ENCODE results near the gene NXPH4.

The NXPH4 gene

DNA sequence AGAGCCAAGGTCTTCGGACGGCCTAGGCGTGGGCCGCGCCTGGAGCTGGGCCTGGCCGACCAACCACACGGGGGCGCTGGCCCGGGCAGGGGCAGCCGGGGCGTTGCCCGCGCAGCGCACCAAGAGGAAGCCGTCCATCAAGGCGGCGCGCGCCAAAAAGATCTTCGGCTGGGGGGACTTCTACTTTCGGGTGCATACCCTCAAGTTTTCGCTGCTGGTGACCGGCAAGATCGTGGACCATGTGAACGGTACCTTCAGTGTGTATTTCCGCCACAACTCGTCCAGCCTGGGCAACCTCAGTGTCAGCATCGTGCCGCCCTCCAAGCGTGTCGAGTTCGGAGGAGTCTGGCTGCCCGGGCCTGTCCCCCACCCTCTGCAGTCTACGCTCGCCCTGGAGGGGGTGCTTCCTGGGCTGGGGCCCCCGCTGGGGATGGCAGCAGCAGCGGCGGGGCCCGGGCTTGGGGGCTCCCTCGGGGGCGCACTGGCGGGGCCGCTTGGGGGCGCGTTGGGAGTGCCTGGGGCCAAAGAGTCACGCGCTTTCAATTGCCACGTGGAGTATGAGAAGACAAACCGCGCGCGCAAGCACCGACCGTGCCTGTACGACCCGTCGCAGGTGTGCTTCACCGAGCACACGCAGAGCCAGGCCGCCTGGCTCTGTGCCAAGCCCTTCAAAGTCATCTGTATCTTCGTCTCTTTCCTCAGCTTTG, 8.5 kb downstream of the NXPH4 start:
- no peak overlapping the region for H2AFZ ChIP-seq
- H3K27me3 ChIP-seq (ENCODE audit: control insufficient read depth, insufficient read depth, low read length): peaks cover 9% of the 10 kb centered on the region
- H3K79me2 ChIP-seq: no peaks in the 10 kb centered on the region
- no peak overlapping the region for H3K27ac ChIP-seq
- no peaks in the 10 kb centered on the region for H3K36me3 ChIP-seq (ENCODE audit: control insufficient read depth, insufficient read depth, low read length)
- no peak overlapping the region for H3K4me3 ChIP-seq (ENCODE audit: low read depth, low read length)
- no peak overlapping the region for H3K9ac ChIP-seq
- H3K4me1 ChIP-seq: peaks cover 5% of the 10 kb centered on the region
- peak; percentile 45 for TF ChIP-seq CTCF (IDR thresholded peaks at IDR 0.05)
- no peaks in the 10 kb centered on the region for H3K9me3 ChIP-seq (ENCODE audit: control insufficient read depth, low read length)
- H3K4me2 ChIP-seq (ENCODE audit: low read length): no peak overlapping the region

GRCh38 chr12:57225680-57226210, 9.2 kb downstream of the NXPH4 start:
- no peak overlapping the region for H3K4me2 ChIP-seq (ENCODE audit: low read length)
- no peak overlapping the region for H3K4me3 ChIP-seq (ENCODE audit: low read depth, low read length)
- peaks cover 9% of the 10 kb centered on the region for H3K4me1 ChIP-seq
- H3K36me3 ChIP-seq (ENCODE audit: control insufficient read depth, insufficient read depth, low read length): no peaks in the 10 kb centered on the region
- no peak overlapping the region for H3K27ac ChIP-seq
- no peak overlapping the region for H3K9ac ChIP-seq
- no peaks in the 10 kb centered on the region for H3K9me3 ChIP-seq (ENCODE audit: control insufficient read depth, low read length)
- TF ChIP-seq CTCF (IDR thresholded peaks at IDR 0.05): no peak
- no peaks in the 10 kb centered on the region for H3K79me2 ChIP-seq
- H3K27me3 ChIP-seq (ENCODE audit: control insufficient read depth, insufficient read depth, low read length): peaks cover 9% of the 10 kb centered on the region
- H2AFZ ChIP-seq: no peak overlapping the region

GRCh38 chr12:57226588-57227314, 10.2 kb downstream of the NXPH4 start:
- Histone ChIP-seq H3K27ac (no peak overlapping the region), H2AFZ (no peak overlapping the region), H3K79me2 (no peaks in the 10 kb centered on the region), H3K4me1 (peaks cover 9% of the 10 kb centered on the region), H3K36me3 (ENCODE audit: control insufficient read depth, insufficient read depth, low read length) (no peaks in the 10 kb centered on the region), H3K9ac (no peak overlapping the region), H3K4me2 (ENCODE audit: low read length) (no peak overlapping the region), H3K9me3 (ENCODE audit: control insufficient read depth, low read length) (no peaks in the 10 kb centered on the region), H3K4me3 (ENCODE audit: low read depth, low read length) (no peak overlapping the region), H3K27me3 (ENCODE audit: control insufficient read depth, insufficient read depth, low read length) (peaks cover 9% of the 10 kb centered on the region)
- TF ChIP-seq CTCF (IDR thresholded peaks at IDR 0.05): no peak

GRCh38 chr12:57227315-57228115, 10.9 kb downstream of the NXPH4 start:
- no peak overlapping the region for H3K4me2 ChIP-seq (ENCODE audit: low read length)
- H3K4me1 ChIP-seq: peaks cover 15% of the 10 kb centered on the region
- H3K27ac ChIP-seq: no peak overlapping the region
- peaks cover 9% of the 10 kb centered on the region for H3K27me3 ChIP-seq (ENCODE audit: control insufficient read depth, insufficient read depth, low read length)
- no peak overlapping the region for H3K4me3 ChIP-seq (ENCODE audit: low read depth, low read length)
- no peaks in the 10 kb centered on the region for H3K36me3 ChIP-seq (ENCODE audit: control insufficient read depth, insufficient read depth, low read length)
- no peaks in the 10 kb centered on the region for H3K9me3 ChIP-seq (ENCODE audit: control insufficient read depth, low read length)
- TF ChIP-seq CTCF (IDR thresholded peaks at IDR 0.05): no peak
- H2AFZ ChIP-seq: no peak overlapping the region
- H3K79me2 ChIP-seq: no peaks in the 10 kb centered on the region
- H3K9ac ChIP-seq: no peak overlapping the region

Measured in parathyroid adenoma (tissue), 2 donors.